Fibroblast of skin of back (primary cell): ENCODE measurements around the gene KRTAP5-10.
"Not testable (repeated sequence)": the region's sequence is repeated elsewhere in the genome, so short reads cannot be mapped to it uniquely, and the experiment has no call there.

Experiments
- DNase-seq: peaks from one replicate; pipeline ENCODE4 v3.0.0-alpha.2; 2013

KRTAP5-10 gene

DNA sequence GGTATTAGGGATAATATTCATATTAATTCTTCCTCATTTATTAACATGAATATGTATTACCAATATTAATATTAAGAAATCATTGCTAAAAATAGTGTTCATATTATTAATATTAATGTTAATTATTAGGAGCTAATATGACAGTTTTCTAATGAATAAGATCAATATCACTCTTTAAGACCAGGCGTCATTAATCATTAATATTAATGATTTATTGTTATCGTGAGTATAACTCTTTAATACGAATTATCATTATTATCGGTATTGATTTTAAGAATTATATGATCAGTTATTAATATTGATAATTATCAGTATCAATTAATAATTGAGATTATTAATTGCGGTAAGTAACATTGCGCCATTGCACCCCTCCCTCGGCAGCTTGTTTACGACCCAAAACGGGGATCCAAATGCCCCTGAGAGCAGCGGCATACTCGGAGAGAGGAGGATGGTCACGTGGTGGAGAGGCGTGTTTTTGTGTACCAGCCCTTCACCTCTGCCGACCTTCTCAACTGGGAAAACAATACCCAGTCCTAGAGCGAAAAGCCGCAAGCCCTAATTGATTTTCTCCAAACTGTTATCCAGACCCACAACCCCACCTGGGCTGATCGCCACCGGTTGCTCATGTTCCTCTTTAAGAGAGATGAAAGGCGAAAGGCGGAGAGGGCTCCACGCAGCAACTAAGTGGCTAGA is 46.0 kb downstream of the KRTAP5-10 start:
- not testable (repeated sequence) for DNase-seq

- not testable (repeated sequence) for DNase-seq
Measured at GRCh38 chr11:71613931-71614330, 48.6 kb downstream of the KRTAP5-10 start.

DNA sequence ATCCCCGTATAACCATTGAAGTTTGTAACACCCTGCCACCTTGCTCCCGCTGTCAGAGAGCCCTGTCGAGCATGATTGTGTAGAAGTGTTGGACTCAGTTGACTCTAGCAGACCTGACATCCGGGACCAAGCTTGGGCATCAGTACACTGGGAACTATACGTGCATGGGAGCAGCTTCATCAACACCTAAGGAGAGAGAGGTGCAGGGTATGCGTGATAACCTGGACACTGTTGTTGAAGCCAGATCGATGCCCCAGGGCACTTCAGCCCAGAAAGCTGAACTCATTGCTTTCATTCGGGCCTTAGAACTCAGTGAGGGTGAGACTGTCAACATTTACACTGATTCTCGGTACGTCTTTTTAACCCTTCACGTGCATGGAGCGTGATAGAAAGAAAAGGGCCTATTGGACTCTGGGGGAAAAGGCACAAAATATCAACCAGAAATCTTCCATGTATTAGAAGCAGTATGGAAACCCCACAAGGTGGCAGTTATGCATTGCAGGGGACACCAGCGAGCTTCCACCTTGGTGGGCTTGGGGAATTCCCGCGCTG is 49.1 kb downstream of the KRTAP5-10 start:
- not testable (repeated sequence) for DNase-seq

GRCh38 chr11:71615003-71615402 is 49.6 kb downstream of the KRTAP5-10 start:
- DNase-seq = not testable (repeated sequence)
